Ecto neural progenitor cell (in vitro differentiated cells): ENCODE measurements around the gene RAI1.
"Not testable (repeated sequence)": the region's sequence is repeated elsewhere in the genome, so short reads cannot be mapped to it uniquely, and the experiment has no call there.

Experiments used
- DNase-seq: peaks from one replicate; pipeline ENCODE4 v3.0.0-alpha.2; 2018; ENCODE audit warnings: low spot score

The RAI1 gene

DNA sequence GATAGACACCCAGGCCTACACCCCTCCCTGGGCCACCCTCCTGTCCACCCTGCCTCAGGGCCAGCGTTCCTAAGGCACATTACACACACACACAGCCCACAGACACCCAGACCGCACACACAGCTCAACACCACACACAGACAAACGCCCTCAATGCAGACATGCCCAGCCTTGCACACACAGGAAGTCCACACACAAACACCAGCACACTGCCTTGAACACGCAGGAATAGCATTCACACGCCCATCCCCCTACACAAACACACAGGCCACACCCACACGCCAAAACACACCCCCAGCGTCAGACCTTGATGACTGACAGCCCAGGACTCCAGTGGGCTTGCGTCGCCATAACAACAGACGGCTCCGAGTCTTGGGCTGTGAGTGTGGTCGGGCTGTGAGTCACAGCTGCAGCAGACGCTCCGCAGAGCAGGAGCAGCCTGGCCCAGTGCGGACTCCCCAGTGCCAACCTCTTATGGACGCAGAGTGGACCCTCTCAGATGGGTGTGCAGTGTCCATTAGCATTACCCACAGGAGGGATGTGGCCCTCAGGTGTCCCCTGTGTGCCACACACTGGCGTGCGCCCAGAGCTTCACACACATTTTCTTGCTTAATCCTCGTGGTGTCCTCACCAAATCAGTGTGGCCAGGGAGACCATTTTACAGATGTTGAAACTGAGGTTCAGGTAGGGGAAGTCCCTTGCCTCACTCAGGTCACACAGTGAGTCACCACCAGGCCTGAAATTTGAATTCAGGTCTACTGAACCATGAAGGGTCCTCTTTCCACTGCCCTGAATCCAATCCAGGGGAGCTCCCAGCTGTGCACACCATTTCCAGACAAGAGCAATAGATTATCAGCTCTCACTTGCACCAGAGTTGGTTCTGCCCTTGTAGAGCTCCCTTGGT lies 17.8 kb upstream of the RAI1 start:
- DNase-seq, result peak; percentile 89

DNA sequence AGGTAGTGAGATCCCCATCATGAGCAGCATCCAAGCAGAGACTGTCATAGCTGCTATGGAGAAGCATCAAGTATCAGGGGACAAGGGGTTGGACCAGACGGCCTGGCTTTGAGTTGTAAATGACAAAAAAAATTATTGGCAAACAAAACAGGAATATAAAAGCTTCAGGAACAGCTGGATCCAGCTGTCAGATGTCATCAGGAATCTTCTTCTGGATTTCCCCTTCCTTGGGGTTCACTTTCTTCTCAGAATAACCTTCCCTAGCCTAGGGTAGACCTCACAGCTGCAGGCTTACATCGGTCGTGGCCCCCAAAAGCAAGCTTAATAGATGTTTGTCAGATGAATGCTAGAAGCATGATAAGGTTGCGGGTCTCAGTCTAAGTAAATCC lies 17.2 kb upstream of the RAI1 start:
- DNase-seq, result no peak

DNA sequence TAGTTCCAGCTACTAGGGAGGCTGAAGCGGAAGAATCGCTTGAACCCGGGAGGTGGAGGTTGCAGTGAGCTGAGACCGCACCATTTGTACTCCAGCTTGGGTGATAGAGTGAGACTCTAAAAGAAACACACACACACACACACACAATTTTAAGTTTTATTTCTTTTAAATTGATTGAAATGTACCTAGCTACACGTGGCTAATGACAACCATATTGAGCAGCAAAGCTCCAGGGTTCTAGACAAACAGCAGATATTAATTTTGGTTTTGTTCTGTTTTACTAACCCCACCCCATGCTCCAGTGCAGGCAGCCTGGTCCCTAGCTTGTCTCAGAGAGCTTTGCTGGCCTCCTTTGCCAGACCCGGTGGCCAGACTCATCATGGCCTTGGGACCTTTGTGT lies 16.0 kb upstream of the RAI1 start:
- no peak for DNase-seq

DNA sequence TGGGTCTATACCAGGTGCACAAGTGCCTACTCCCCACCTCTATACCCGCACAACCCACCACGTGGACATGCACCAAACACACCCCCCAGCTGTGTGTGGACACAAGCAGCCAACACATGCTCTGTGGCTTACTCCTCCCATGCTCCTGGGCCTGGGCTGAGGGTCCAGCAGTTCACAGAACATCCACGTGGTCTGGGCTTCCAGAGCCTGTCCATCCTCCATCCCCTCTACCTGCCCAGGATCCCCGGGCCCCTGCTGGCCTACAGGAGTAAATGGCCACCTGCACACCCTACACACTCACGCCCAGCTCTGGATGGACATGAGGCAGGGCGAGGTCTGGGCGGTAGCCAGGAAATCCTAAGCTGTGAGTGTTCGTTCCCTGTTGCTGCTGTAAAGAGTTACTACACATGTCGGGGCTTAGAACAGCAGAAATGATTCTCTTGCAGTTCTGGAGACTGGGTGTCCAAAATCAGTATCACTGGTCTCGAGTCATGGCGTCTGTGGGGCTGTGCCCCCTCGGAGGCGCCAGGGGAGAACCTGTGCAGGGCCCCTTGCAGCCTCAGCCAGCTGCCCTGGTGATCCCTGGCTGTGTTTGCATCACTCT lies 15.0 kb upstream of the RAI1 start:
- DNase-seq, result no peak

DNA sequence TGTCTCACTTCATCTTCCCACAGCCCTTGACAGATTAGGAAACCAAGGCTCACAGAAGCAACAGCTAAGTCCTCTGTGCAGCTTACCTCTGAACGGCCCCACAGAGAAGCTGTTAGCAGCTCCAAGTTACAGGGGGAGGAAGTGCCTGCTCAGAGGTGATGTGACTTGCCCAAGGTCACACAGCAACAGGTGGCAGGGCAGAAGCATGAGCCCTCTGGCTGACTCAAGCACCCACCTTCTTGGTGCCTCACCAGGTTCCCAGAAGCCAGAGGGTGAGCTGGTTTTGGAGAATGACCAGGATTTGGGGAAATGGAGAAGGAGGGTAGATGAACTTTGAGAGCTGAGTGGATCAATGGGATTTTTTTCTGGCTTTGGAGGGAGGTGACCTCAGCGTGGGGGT lies 14.0 kb upstream of the RAI1 start:
- DNase-seq, result no peak

DNA sequence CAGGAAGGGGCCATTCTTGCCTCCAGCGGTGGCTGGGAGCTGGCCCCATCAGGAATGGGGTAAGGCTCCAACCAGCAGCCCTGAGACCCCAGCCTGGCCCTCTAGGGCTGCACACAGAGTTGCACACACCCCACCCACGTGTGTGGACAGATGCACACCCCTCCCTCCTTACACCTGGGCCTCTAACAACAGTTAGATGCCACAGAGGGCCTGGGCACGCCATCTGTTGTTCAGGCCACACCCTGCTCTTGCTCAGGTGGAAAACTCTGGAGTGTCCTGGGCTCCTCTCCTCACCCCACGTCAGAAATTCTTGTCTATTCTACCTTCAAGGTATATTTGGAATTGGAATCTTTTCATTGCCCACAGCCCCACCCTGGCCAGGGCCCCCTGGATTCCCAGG lies 13.3 kb upstream of the RAI1 start:
- no peak for DNase-seq

DNA sequence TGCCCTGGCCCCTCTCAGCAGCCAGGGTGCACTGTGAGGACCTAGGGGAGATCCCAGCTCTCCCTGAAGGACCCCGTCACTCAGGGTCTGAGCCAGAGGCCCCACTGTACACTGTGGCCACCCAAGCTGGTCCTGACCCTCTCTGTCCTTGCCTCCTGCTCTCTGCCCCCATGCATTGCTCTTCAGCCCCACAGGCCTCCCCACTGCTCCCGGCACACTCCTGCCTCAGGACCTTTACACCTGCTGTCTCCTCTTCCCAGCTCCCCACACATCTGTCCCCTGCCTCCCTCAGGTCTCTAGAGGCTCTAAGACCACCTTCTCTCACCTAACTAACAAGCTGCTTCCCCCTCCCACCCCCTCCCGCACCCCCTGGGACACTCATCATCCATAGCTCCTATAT lies 12.9 kb upstream of the RAI1 start:
- no peak for DNase-seq

DNA sequence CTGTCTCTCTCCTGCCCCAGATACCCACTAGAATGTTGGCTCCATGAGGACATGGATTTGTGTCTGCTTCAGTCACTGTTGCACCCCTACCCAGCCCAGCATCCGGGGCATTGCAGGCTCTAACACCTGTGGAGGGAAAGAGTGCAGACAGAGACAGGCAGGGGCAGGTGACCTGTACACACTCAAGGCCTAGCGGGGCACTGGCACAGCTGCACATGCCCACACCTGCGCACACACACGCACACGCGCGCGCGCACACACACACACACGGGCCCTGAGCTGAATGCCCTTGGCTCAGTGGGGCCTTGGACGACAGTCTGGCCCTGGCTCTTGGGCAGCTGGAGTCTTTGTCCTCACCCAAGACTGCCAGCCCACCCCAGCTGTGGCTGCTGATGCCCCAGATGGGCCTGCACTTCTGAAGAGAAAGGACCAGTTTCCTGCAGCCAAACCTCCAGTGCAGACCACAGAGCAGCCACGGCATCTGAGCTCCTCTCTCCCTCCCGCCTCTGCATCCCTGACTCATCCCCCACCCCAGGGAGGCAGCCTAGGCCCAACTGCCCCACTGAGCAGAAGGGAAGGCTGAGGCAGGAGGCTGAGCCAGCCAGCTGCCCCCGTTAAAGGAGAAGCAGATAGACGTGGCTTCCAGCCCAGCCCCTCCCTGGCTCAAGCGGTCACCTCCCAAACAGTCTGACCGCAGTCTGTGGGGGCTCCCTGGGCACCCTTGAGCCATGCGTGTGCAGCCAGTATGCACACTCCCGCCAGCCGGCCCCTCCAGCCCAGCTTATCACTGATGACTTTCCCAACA lies 12.3 kb upstream of the RAI1 start:
- DNase-seq, result no peak

DNA sequence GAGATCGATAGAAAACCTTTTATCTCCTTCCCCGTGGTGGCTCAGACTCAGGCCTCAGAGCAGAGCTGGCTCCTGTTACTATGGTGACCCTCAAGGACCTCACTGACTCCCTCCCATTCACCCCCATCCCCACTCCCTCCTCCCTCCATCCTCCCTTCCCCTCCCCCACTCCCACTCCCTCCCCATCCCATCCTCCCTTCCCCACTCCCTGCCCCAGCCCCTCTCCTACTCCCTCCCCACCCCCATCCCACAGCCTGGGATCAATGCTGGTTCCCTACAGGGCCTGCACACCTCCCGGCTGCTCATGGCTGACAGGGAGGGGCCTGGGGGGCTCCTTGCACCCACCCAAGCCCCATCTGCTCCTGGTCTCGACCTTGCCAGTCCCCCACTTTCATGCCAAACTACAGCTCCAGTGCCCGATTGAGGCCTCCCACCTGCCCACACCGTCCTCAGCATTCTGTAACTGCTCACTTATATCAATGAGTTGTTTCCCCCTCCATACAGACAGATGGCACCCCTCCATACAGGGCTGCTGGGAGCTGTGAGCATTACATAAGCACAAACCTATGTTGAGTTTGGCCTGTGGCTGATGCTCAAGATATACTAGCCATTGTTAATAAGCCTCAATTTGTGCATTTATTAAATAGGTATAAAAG lies 11.6 kb upstream of the RAI1 start:
- no peak for DNase-seq

DNA sequence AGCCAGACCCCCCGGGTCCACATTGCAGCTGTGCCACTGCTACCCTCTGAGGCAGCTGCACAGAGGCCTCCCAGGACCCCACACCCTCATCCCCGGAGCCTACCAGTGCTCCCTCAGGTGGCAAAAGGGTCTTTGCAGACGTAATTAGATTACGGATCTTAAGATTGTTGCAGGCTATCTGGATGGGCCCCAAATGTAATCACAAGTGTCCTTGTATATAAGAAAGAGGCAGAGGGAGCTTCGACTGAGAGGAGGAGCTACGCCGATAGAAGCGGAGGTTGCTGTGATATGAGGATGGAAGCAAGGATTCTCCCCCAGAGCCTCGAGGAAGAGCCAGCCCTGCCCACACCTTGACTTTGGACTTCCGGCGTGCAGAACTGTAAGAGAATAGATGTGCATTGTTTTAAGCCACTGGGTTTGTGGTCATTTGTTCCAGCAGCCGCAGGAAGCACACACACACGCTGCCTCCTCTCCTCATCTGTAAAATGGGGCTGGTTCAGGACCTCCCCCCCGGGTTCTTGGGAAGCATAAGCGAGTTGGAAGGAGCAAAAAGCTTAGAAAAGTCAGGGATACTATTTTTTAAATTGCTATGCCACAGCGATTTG lies 10.5 kb upstream of the RAI1 start:
- DNase-seq, result no peak

DNA sequence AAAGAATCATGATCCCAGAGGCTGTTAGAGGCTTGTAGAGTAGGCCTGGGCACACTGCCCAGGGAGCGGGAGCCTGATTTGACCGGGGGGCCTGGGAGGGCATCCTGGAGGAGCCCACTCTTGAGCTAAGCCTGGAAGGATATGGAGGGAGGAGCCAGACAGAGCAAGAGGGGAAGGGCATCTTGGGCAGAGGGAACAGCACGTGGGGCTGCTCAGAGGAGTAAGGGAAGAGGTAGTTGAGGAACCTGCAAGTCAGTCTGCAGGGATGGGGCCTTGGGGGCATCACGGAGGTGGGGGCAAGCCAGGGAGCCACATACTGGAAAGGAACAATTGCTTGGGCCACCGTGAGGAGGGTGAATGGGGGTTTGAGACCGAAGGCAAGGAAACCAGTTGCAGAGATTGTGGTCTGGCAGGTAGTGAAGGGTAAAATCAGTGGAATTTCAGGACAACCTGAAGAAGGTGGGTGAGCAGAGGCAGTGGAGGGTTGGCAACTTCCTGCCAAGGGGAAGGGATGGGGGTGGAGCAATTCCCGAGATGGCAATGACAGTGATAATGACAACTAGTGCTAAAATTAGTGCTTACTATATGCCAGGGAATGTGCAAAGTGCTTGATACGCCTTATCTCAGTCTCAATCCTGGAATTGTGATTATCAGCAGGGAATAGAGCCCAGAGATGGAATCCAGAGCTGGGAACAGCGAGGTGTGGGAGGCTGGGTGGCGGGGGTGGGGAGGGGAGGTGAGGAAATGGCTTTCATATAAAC lies 9.7 kb upstream of the RAI1 start:
- DNase-seq, result no peak

DNA sequence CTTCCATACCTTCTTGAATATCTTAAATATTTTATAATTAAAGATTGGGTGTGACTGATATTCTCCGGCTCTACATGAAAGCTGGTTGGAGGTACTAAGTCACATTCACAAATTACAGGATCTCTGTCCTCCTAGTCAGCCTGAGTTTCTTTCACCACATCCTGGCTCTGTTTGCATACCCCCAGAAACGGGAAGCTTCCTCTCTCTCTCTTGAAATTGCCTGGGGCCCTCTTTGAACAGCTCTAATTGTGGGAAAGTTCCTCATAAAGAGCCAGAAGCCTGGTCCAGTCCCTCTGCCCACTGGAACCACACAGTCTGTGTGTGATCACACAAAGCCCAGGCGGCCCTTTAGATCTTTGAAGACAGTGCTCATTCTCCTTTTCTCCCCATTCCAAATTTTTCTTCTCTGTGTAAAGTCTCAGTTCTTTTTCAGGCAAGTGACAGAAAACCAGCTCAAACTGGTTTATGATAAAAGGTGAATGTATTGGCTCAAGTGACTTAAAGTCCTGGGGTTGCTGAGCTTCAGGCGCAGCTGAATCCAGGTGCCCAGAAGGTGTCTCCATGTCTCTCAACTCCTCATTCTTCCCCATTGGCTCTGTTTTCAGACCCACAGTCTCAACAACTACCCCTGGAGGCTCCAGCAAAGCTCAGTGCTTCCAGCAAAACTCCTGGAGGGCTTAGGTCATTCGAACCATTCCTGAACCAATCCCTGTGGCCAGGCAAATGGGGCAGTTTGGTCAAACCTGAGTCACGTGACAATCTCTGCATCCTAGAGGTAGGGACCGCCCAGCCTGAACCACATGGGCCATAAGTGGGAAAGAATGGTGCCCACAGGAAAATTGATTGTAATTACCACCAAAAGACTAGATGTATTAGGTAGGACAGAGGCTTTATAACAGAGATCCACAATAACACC lies 8.5 kb upstream of the RAI1 start:
- no peak for DNase-seq

DNA sequence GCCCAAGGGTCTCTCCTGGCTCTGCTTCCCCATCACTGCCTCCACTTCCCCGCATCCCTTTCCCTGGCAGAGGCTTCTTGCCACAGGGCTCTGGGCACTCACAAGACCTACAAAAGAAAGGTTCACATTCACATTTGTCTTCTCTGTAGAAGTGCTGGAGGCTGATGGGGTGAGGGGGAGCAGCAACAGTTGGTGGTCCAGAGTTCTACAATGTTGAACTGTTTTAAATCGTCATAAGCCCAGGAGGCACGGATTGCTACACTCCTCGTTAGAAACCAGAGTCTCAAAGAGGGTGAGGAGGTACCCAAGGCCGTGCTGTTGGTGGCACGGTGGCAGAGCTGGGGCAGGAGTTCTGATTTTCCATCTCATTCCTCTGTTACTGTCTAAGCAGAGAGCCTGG lies 5.8 kb upstream of the RAI1 start:
- no peak for DNase-seq

DNA sequence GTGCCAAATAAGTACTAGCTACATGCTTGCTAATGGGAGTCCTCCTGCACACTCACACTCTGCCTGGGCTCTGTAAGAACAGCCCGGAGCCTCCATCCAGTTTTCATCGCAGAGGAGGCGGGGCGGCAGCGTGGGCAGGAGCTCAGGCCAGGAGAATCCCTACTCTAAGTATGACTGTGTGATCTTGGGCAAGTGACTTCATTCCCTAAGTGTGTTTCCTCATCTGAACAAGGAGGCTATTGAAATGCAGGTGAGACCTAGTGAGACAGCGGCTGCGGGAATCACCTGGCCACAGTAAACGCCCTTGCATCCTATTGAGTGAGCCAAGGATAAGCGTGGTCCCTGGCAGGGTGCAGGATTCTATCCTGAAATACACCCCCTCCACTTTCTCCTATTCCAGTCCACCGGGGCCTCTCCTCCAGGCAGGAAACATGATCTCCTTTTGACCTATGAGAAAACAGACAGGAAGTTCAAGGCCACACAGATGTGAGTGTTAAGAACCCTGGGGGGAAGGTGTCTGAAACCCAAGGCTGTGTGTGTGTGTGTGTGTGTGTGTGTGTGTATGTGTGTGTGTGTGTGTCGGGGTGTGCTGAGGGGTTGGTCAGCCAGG lies 5.2 kb upstream of the RAI1 start:
- DNase-seq, result no peak

DNA sequence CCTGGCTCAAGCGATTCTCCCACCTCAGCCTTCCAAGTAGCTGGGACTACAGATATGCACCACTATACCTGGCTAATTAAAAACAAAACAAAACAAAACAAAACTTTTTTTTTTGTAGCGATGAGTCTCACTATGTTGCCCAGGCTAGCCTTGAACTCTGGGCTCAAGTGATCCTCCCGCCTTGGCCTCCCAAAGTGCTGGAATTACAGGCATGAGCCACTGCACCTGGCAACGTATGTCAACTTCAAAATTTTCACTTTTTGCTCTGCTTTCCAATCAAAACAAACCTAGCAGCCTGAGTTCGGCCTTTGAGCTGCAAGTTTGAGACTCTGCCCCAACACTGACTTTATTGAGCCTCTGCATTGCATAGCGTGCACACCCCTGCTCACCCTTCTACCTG lies 4.5 kb upstream of the RAI1 start:
- no peak for DNase-seq

DNA sequence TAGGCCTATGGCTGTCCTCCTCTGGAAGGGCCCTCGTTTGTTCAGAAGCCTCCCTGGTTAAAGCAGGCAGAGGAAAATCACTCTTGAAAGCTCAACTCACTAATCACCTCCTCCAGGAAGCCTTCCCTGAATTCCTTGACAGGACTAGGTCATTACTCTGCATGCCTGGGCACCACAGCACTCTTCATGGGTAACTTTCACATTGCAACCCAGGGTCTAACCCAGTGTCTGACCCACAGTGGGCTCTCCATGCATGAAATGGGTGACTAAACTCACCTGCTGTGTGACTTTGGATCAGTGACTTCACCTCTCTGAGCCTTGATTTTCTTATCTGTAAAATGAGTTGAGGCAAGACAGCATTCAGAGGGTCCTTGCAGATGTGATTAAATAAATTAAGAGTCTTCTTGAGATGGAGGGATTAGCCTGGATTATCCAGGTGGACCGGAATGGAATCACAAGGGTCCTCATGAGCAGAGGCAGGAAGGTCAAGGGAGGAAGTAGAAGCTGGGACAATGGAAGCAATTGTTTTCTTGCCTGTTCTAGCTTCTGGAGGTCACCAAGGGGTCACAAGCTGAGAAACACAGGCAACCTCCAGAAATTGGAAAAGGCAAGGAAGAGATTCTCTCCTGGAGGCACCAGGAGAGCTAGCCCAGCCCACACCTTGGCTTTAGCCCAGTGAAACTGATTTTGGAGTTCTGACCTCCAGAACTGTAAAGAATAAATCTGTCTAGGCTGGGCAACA lies 3.8 kb upstream of the RAI1 start:
- DNase-seq, result no peak

DNA sequence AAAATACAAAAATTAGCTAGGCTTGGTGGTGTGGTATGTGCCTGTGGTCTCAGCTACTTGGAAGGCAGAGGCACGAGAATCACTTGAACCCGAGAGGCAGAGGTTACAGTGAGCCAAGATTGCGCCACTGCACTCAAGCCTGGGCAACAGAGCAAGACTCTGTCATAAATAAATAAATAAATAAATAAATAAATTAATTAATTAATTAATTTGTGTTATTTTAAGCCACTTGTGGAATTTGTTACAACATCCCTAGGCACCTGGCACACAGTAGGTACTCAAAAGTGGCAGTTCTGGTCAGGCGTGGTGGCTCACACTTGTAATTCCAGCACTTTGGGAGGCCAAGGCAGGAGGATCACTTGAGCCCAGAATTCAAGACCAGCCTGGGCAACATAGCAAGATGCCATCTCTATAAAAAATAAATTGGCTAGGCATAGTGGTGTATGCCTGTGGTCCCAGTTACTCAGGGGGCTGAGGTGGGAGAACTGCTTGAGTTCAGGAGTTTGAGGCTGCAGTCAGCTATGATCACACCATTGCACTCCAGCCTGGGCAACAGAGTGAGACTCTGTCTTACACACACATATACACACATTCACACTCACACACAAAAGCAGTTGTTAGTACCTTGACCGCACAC lies 3.1 kb upstream of the RAI1 start:
- DNase-seq, result not testable (repeated sequence)

DNA sequence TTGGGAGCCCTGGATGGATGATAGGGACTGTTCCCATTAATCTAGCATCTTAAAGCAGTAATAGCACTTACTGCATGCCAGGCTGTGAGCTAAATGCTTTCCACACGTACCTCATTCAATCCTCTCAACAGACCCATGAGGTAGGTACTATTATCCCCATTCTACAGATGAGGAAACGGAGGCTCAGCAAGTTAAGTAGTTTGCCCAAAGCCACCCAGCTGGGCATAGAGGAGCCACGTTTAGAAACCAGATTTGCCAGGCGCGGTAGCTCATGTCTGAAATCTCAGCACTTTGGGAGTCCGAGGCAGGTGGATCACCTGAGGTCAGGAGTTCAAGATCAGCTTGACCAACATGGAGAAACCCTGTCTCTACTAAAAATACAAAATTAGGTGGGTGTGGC lies 2.0 kb upstream of the RAI1 start:
- DNase-seq, result no peak

DNA sequence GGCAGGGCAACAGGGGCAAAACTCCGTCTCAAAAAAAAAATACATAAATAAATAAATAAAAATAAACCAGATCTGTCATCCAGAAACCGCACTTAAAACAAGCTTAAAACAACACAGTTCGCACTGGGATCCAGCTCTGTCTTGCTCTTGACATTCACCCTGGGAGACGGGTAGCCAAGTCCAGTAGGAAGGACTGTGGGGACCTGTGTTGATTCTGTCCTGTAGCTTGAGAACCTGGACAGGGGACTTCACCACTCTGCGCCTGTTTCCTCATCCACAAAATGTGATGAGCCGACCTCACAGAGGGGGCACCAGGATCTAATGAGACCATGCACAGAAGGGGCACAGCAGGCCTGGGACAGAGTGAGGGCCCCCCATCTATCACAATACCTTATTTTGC lies 1.5 kb upstream of the RAI1 start:
- DNase-seq, result no peak
